Adipose tissue (tissue), 3 donors: Measurements from ENCODE around the gene OSBP. TPM values are rescaled to one million over a fixed set of nuclear protein-coding genes. Genes with fewer than 3 reads are reported as not detected.
A peak's percentile ranks its signal among the peaks of the same experiment; 100 is the strongest.
"Not testable (repeated sequence)": the region's sequence is repeated elsewhere in the genome, so short reads cannot be mapped to it uniquely, and the experiment has no call there.

Source experiments
- H3K27ac ChIP-seq: one replicate; pipeline ENCODE4 v1.5.1; 2013; ENCODE audit warnings: low read depth, low read length
- WGBS, 3 donors: extraction: QIAGEN DNeasy Blood & Tissue Kit; methylation state at CpG; one replicate each; pipeline ENCODE4 v1.1.7; 2013; 5-methylcytosine and 5-hydroxymethylcytosine counted together
- polyA plus RNA-seq, 3 donors: library from polyadenylated mRNA; stranded (reverse); fragments of 200-250 nt; gene quantifications; one replicate each; pipeline ENCODE4 v1.2.3, GENCODE V29; 2013
- donor health status: healthy with polysubstance abuse.
- donor health status: Bipolar disorder and iron deficiency.
- donor health status: healthy.

The OSBP gene, protein sequence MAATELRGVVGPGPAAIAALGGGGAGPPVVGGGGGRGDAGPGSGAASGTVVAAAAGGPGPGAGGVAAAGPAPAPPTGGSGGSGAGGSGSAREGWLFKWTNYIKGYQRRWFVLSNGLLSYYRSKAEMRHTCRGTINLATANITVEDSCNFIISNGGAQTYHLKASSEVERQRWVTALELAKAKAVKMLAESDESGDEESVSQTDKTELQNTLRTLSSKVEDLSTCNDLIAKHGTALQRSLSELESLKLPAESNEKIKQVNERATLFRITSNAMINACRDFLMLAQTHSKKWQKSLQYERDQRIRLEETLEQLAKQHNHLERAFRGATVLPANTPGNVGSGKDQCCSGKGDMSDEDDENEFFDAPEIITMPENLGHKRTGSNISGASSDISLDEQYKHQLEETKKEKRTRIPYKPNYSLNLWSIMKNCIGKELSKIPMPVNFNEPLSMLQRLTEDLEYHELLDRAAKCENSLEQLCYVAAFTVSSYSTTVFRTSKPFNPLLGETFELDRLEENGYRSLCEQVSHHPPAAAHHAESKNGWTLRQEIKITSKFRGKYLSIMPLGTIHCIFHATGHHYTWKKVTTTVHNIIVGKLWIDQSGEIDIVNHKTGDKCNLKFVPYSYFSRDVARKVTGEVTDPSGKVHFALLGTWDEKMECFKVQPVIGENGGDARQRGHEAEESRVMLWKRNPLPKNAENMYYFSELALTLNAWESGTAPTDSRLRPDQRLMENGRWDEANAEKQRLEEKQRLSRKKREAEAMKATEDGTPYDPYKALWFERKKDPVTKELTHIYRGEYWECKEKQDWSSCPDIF
- 10 to 100 TPM; 17.0 to 27.8 (median 18.9) TPM for polyA plus RNA-seq

DNA sequence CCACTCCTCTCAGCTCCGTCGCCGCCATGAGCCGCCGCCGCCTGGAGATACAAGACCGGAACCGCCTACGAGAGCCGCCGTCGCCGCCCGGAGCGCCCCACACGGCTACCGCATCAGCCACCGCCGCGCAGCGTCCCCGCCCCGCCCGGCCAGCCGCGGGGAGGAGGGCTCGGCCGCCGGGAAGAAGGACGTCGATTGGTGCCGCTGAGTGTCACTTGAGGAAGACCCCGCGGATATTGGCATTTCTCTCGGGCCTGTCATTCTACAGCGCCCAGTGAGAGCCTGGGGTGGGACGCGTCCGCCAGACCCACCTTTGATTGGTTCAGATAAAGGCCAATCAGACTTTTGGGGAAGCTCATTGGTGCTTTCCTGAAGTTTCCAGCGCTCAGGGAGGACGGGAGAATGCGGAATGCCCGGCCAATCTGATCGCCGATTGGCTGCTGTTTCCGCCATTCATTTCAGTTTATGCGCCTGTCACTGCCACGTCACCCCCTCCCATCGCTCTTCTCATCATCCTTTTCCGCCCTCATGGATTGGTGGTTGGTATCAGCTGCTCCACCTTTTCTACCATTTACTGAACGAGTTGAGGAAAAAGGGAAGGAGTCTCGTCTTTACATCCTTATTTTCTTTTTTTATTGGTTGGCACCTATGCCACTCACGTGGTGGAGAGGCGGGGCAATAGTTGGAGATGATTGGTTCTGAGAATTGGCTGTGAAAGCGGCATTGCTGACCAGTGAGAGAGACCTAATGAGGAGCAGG lies at the start of gene OSBP:
Gene OSBP (minus strand): TSS at position 138 of the 759 bp plus-strand sequence. CDS start 110 bp downstream, at position 28.
- 0% methylated on average over 48 to 55 of the region's 55 CpGs for WGBS, 3 donors
- H3K27ac ChIP-seq: peak within 1 kb of the TSS; percentile 85

DNA sequence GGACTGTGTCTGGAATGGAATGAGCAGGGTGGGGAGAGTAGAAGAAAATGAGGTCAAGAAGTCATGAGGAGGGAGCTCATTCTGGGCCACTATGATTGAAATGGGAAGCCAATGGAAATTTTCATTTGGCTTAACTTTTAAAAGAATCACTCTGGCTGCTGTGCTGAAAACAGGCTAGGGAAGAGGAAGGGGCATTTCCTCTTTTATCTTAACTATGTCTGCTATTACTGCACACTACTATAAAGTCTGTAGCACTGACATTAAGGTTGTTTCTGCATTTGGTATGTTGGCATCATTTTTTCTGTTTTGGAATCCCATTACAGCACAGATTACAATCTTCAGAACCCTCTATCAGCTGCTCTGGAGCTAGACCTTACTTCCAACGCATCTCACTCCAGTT lies 45.0 kb upstream of the OSBP start:
- 86 to 89% (median 89%) methylated on average over 1 of the region's 1 CpG for WGBS, 3 donors
- no peak overlapping the region for H3K27ac ChIP-seq

DNA sequence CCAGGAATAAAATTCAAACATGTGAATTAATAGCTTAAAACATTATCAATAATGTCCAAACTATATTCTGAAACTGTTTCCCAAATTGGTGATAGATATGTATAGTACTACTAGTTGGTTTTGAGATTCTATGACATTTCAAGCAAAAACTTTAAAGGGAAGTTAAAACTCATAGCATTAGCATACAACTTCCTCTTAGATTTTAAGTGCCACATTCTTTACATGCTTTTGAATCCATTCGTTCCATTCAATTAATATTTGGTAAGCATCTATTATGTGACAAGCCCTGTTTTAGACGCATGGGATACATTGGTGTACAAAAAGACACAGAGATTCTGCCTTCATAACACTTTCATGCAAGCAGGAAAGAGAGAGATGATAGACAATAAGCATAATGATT lies 44.4 kb upstream of the OSBP start:
- whole genome bisulfite sequencing, 3 donors: 61 to 69% (median 66%) methylated on average over 2 of the region's 2 CpGs
- H3K27ac ChIP-seq: no peak overlapping the region

DNA sequence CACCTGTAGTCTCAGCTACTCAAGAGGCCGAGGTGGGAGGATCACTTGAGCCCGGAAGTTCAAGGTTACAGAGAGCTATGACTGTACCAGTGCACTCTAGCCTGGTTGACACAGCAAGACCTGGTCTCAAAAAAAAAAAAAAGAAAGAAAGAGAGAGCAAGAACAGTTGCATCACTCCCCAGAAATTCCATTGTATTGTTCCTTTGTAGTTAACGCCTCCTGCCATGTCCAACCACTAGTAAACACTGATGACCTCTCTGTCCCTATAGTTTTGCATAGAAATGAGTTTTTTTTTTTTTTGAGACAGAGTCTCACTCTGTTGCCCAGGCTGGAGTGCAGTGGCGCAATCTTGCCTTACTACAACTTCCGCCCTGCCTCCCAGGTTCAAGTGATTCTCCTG lies 42.5 kb upstream of the OSBP start:
- H3K27ac ChIP-seq: no peak overlapping the region
- 95 to 98% (median 98%) methylated on average over 5 of the region's 5 CpGs for WGBS, 3 donors

DNA sequence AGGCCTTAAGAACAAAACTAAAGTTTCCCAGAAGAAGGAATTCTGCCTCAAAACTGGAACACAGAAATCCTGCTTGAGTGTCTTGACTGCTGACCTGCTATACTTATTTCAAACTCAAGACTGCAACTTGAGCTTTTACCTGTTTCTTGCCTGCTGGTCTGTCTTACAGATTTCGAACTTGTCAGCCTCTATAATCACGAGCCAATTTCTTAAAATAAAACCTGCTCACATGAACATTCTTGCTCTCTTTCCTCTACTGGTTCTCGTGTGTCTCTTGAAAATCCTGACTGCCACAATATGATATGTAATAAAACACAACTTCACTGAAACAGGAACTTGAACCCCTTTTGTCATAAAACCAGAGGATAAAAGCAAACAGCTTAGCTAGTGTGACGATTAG lies 39.3 kb upstream of the OSBP start:
- H3K27ac ChIP-seq: no peak overlapping the region
- 89 to 94% (median 89%) methylated on average over 4 of the region's 4 CpGs for WGBS, 3 donors

DNA sequence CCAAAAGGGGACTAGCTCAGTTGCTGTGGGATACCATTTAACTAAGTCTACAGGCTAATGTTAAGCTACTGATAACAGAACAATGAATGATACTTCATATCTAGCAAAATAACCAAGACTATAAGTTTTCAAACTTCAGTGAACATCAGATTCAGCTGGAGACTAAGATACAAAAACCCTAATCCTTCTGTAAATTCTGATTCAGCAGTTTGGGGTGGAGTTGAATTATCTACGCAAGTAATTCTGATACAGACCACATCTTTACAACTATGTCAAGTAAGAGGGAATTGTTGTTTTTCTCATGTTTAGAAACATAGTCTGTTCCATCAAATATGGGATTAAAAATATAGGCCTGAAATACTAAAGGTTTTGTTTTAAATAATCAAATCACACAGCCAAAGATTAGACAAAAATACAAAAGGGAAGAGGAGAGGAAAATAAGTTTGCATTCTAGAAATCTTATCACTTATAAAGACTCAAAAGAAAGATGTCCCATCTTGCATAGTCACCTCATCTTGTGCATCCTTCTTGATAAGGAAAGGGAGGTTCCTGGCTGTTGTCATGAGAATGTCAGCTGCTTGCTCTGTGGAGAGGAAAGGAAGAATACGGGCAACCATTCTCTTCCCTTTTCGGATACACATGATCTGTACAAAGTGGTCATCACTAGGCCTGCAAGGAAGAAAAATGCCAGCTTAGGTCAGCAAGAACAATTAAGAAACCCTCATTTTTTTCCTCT lies 31.8 kb upstream of the OSBP start:
- WGBS, 3 donors: 84 to 88% (median 85%) methylated on average over 3 of the region's 3 CpGs
- no peak overlapping the region for H3K27ac ChIP-seq

DNA sequence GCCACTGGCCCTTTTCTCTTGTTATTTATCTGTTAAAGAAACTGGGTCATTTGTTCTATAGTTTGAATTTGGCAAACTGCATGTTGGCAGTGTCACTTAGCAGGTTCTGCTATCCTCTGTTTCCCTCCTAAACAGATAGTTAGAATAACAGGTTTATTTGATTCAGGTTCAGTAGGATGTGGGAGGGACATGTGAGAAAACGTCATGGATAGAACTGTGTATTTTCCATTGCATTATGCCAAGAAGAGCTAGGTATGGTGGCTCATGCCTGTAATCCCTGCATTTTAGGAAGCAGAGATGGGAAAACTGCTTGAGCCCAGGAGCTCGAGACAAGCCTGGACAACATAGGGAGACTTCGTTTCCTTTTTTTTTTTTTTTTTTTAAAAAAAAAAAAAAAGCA lies 29.0 kb upstream of the OSBP start:
- WGBS, 3 donors: 83 to 88% (median 85%) methylated on average over 3 of the region's 3 CpGs
- H3K27ac ChIP-seq: no peak overlapping the region

DNA sequence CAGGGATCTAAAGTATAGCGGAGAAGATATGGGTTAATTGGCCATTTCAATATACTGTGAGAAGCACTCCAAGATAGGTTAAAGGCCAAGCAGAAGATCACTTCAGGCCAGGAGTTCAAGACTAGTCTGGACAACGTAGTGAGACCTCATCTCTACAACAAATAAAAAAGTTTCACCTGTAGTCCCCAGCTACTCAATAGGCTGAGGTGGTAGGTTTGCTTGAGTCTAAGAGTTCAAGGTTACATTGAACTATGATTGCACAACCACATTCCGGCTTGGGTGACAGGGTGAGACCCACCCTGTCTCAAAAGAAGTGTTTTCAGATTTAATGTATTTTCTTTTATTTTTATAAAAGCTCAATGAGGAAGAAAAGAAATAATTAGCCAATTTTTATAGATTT lies 27.8 kb upstream of the OSBP start:
- 61 to 97% (median 91%) methylated on average over 3 of the region's 3 CpGs for WGBS, 3 donors
- H3K27ac ChIP-seq: no peak overlapping the region

DNA sequence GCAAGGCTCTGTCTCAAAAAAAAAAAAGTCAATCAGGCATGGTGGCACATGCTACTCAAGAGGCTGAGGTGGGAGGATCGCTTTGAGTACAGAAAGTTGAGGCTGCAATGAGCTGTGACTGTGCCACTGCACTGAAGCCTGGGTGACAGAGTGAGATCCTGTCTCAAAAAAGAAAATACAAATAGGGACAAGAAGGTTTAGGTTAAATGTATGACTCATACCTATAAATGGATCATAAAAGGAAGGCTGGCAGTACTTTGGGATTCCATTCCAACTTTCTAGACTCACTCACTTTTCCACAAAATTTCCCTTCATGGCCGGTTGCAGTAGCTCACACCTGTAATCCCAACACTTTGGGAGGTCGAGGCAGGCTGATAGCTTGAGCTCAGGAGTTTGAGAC lies 25.6 kb upstream of the OSBP start:
- 92 to 100% (median 94%) methylated on average over 3 of the region's 3 CpGs for WGBS, 3 donors
- no peak overlapping the region for H3K27ac ChIP-seq

DNA sequence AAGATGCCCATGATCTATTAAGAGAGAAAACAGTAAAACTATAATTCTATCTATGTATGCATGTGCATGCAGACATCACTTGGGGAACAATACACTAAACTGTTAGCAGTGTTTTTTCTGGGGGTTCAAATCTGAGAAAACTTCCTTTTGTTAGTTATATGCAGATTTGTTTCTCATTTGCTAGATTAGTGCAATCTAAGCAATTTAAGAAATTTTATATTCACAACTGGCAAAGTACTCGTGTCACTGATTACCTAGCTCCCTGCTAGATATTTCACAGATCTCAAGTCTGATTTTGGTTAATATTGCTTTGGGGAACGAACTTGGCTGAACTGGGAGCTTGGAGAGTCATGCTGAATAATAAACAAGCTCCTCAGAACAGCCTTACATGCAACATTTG lies 14.9 kb upstream of the OSBP start:
- H3K27ac ChIP-seq: no peak overlapping the region
- WGBS, 3 donors: 86 to 90% (median 88%) methylated on average over 2 of the region's 2 CpGs

DNA sequence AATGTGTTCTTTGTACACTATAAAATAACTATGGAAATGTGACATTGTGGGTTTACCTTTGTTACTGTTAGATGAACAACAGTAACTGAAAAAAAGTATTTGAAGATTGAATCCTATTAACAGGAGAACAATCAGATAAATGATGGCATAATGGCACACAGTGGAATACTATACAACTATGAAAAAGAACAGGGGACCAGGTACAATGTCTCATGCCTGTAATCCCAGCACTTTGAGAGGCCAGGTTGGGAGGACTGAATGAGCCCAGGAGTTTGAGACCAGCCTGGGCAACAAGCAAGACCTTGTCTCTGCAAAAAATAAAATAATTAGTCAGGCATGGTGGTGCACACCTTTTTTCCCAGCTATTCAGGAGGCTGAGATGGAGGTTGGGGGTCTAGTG lies 14.4 kb upstream of the OSBP start:
- H3K27ac ChIP-seq: no peak overlapping the region

DNA sequence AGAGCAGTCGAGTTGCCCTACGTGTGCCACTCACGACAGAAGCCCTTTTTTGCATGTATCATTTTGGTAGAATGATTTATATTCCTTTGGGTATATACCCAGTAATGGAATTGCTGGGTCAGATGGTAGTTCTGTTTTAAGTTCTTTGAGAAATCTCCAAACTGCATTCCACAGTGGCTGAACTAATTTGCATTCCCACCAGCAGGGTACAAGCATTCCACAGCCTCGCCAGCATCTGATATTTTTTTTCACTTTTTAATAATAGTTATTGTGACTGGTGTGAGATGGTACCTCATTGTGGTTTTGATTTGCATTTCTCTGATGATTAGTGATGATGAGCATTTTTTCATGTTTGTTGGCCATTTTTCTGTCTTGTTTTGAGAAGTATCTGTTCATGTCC lies 11.4 kb upstream of the OSBP start:
- H3K27ac ChIP-seq: not testable (repeated sequence)
- WGBS, 3 donors: 87 to 95% (median 90%) methylated on average over 4 of the region's 4 CpGs

DNA sequence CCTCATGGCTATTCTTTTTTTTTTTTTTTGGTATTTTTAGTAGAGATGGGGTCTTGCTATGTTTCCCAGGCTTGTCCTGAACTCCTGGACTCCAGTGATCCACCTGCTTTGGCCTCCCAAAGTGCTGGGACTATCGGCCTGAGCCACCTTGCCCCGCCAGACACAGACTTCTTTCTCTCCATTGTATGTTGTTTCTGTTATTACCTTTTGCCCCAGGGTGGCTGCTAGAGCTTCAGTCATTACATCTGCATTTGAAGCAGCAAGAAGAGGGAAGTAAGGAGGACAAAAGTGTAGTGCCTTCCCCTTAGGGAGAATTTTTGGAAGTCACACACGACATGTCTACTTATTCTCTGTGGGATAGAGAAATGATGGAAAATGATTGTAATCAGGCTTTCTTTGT lies 10.1 kb upstream of the OSBP start:
- WGBS, 3 donors: 78 to 84% (median 84%) methylated on average over 3 of the region's 3 CpGs
- no peak overlapping the region for H3K27ac ChIP-seq

DNA sequence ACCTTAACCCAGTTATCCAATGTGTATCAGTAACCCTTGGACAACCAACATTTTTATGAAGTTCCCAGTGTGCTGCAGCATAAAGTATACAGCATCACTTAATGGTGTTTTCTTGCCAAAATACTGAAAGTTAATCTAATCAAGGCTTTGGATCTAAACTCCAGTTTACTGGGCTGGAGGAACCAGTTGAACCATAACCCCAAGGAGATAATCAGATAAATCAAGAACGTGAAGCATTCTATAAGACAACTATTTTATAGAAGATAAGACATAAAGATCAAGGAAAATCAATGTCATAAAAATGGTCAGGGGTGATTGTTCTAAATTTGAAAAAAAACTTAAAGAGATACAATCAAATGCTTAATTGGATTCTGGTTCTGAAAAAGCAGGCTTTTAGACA lies 2.3 kb upstream of the OSBP start:
- WGBS, 3 donors: 41 to 90% (median 79%) methylated on average over 1 of the region's 1 CpG
- H3K27ac ChIP-seq: no peak overlapping the region

DNA sequence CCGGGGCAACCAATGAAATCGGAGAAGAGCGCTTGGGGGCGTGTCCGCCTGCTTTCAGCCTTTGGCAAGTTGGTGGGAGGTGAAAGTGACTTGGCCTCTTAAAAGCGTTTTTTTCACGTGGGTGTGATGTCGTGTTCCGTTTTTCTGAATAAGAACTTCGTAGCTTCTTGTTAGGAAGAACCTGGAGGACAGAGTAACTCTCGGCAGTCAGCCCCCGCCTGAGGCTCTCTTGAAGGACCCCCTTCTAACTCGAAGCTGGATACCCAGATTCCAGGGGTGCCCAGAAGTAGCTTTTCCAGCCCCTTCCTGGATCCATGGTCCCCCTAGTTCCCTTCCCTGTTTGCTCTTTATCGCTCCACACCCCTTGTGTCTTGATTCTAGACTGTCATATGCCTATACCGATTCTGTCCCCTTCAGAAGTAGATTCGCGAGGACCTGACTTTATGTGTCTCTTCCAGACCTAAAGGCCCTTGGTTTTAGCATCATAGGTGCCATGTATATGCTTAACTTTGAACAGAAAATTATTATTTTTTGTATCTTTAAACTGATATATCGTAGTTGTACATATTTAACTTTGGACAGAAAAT lies 915 bp upstream of the OSBP start:
- WGBS, 3 donors: 6 to 16% (median 14%) methylated on average over 18 of the region's 18 CpGs
- H3K27ac ChIP-seq: peak overlapping the region; percentile 83

DNA sequence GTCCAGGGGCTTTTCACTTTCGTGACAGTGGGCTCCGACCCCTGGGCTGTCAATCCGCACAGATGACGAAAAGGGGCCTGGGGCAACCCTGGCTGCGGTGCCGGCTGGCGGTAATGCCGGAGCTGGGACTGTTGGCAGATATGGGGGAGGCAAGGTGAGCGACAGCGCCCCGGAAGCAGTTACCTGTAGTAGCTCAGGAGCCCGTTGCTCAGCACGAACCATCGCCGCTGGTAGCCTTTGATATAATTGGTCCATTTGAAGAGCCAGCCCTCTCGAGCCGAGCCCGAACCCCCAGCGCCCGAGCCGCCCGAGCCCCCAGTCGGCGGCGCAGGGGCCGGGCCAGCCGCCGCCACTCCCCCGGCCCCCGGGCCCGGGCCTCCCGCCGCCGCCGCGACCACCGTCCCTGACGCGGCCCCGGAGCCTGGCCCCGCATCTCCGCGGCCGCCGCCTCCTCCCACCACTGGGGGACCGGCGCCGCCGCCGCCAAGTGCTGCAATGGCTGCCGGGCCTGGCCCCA lies 396 bp downstream of the OSBP start:
- 0 to 1% (median 1%) methylated on average over 49 to 51 of the region's 51 CpGs for WGBS, 3 donors
- H3K27ac ChIP-seq: peak overlapping the region; percentile 85

DNA sequence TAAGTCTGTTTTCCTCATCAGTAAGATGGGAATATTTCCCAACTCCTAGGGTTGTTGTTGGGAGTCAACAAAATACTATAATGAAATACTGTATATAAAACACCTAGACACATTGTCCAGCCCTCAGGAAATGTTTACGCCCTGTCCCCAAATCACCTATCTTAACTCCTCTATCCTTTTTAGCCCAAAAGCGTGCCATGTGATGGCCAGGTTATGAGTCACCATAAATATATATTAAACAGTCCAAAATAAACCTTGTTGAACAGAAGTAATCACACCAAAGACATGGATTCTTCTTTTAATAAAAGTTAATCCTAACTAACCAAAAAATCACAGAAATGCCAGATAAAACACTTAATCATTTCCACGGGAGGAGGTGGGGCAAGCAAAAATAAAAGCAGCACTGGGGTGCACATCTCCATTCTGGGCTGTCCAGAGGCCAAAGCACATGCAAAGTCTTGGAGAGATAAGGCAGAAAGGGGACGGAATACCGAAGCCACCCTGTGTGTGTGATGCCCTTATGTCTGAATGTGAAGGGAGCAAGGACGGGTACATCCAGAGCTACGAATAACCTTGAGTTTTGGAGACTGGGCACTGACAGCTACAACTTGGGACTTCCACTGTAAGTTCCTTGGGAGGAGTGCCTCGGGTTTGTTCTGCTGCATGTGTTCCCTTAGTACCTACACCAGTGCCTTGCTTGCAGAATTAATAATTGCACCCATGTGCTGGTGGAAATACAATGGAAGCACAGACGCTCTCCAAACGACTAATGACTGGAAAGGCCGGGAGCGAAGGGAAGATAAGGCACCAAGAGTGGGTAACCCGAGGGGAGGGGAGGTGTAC lies 1.1 kb downstream of the OSBP start:
- no peak overlapping the region for H3K27ac ChIP-seq
- WGBS, 3 donors: 6 to 14% (median 12%) methylated on average over 13 of the region's 13 CpGs
